ENCODE data around the gene FRRS1. TPM values are rescaled to one million over a fixed set of nuclear protein-coding genes. Genes with fewer than 3 reads are reported as not detected.

FRRS1 gene
- total RNA-seq, 2 experiments from 2014 or later: 0.33 to 1.1 TPM

GRCh38 chr1:99675292-99675691 lies 91.1 kb downstream of the FRRS1 start:
- Histone ChIP-seq H3K27me3 (ENCODE audit: control insufficient read depth in 1 of 2, insufficient read depth in 2 of 2, low read length in 2 of 2) (peaks cover 0 to 6% of the 10 kb centered on the region in 2 experiments), H3K27ac (ENCODE audit: low read depth in 1 of 2, low read length in 2 of 2) (no peak overlapping the region), H3K36me3 (ENCODE audit: insufficient read depth, low read length) (no peaks in the 10 kb centered on the region), H3K9me3 (ENCODE audit: control insufficient read depth in 1 of 2, insufficient read depth in 1 of 2, low read length in 2 of 2) (no peaks in the 10 kb centered on the region), H3K4me1 (ENCODE audit: insufficient read depth, low read length) (no peaks in the 10 kb centered on the region), H3K4me3 (ENCODE audit: low read length) (no peak overlapping the region)
- Mint-ChIP-seq H3K9me3 (no peaks in the 10 kb centered on the region), H3K4me1 (ENCODE audit: low read depth) (no peaks in the 10 kb centered on the region), H3K27me3 (peaks cover 20% of the 10 kb centered on the region), H3K27ac (no peak overlapping the region), H3K4me3 (no peak overlapping the region), H3K36me3 (ENCODE audit: low read depth) (no peaks in the 10 kb centered on the region)
- POLR2A ChIA-PET: no interaction called here
- no peak for TF ChIP-seq CTCF (IDR thresholded peaks at IDR 0.05)
- ATAC-seq (ENCODE audit: poor library complexity) (no peak), DNase-seq (no peak)
- intact Hi-C loops (cut with DNase I, micrococcal nuclease): no loop called here
- CTCF ChIA-PET: no interaction called here

GRCh38 chr1:99674115-99675064 lies 92.0 kb downstream of the FRRS1 start:
- Mint-ChIP-seq H3K27ac (no peak overlapping the region), H3K27me3 (peaks cover 20% of the 10 kb centered on the region), H3K36me3 (ENCODE audit: low read depth) (no peaks in the 10 kb centered on the region), H3K4me3 (no peak overlapping the region), H3K9me3 (no peaks in the 10 kb centered on the region), H3K4me1 (ENCODE audit: low read depth) (no peaks in the 10 kb centered on the region)
- Histone ChIP-seq H3K4me1 (ENCODE audit: insufficient read depth, low read length) (no peaks in the 10 kb centered on the region), H3K36me3 (ENCODE audit: insufficient read depth, low read length) (no peaks in the 10 kb centered on the region), H3K27me3 (ENCODE audit: control insufficient read depth in 1 of 2, insufficient read depth in 2 of 2, low read length in 2 of 2) (peaks cover 0 to 6% of the 10 kb centered on the region in 2 experiments), H3K9me3 (ENCODE audit: control insufficient read depth in 1 of 2, insufficient read depth in 1 of 2, low read length in 2 of 2) (no peaks in the 10 kb centered on the region), H3K4me3 (ENCODE audit: low read length) (no peak overlapping the region), H3K27ac (ENCODE audit: low read depth in 1 of 2, low read length in 2 of 2) (no peak overlapping the region)
- ChIA-PET POLR2A (no interaction called here), CTCF (interaction anchor here (0.7 kb wide), 1 partner anchor 1457 kb away, joined by 3 read pairs; no protein-coding TSS in a partner anchor)
- intact Hi-C loops (cut with DNase I, micrococcal nuclease): no loop called here
- DNase-seq: no peak
- ATAC-seq (ENCODE audit: poor library complexity): no peak
- no peak for TF ChIP-seq CTCF (IDR thresholded peaks at IDR 0.05)

GRCh38 chr1:99673315-99673714 lies 93.1 kb downstream of the FRRS1 start:
- no peak for TF ChIP-seq CTCF (IDR thresholded peaks at IDR 0.05)
- Mint-ChIP-seq H3K27me3 (peaks cover 27% of the 10 kb centered on the region), H3K36me3 (ENCODE audit: low read depth) (no peaks in the 10 kb centered on the region), H3K27ac (no peak overlapping the region), H3K4me3 (no peak overlapping the region), H3K4me1 (ENCODE audit: low read depth) (no peaks in the 10 kb centered on the region), H3K9me3 (no peaks in the 10 kb centered on the region)
- no peak for ATAC-seq (ENCODE audit: poor library complexity)
- Histone ChIP-seq H3K9me3 (ENCODE audit: control insufficient read depth in 1 of 2, insufficient read depth in 1 of 2, low read length in 2 of 2) (no peaks in the 10 kb centered on the region), H3K27me3 (ENCODE audit: control insufficient read depth in 1 of 2, insufficient read depth in 2 of 2, low read length in 2 of 2) (peaks cover 0 to 9% of the 10 kb centered on the region in 2 experiments), H3K4me1 (ENCODE audit: insufficient read depth, low read length) (no peaks in the 10 kb centered on the region), H3K27ac (ENCODE audit: low read depth in 1 of 2, low read length in 2 of 2) (no peak overlapping the region), H3K36me3 (ENCODE audit: insufficient read depth, low read length) (no peaks in the 10 kb centered on the region), H3K4me3 (ENCODE audit: low read length) (no peak overlapping the region)
- ChIA-PET CTCF (no interaction called here), POLR2A (interaction anchor here (0.5 kb wide), 1 partner anchor 563 kb away, joined by 3 read pairs; no protein-coding TSS in a partner anchor)
- DNase-seq: no peak
- intact Hi-C loops (cut with DNase I, micrococcal nuclease): no loop called here
